Endothelial cell of umbilical vein (primary cell): Measurements from ENCODE around the gene SLC19A1. TPM values are rescaled to one million over a fixed set of nuclear protein-coding genes. Genes with fewer than 3 reads are reported as not detected.

Experiments
- BruUV-seq: library from RNA; stranded (reverse); fragments of 400-500 nt; replicated peaks from 2 replicates; lab custom pipeline; 2021; lab: Mats Ljungman, UMichigan
- CTCF ChIA-PET: fragments of 300-600, 350-600 bp; sonication (Branson Sonifier 250); formaldehyde crosslinking; loops from one replicate; lab custom pipeline; 2021; ENCODE audit warnings: antibody characterized with exemption, inconsistent platforms; lab: Charles Lee
- POLR2A ChIA-PET: fragments of 300-600, 350-600 bp; sonication (Branson Sonifier 250); formaldehyde crosslinking; loops from one replicate; lab custom pipeline; 2021; ENCODE audit warnings: antibody characterized with exemption, inconsistent platforms; lab: Charles Lee
- DNase-seq: peaks from one replicate; pipeline ENCODE4 v3.0.0-alpha.2; 2011; ENCODE audit warnings: low read depth, low spot score
- FAIRE-seq: peaks from 2 replicates; lab custom pipeline; 2011; peaks lifted over from hg19 to GRCh38; lab: Jason Lieb, UNC
- H2AFZ ChIP-seq: 2 replicates; pipeline ENCODE4 v1.6.0; 2012; ENCODE audit warnings: low read depth, low read length, control low read depth, inconsistent platforms
- H3K27ac ChIP-seq: 2 replicates; pipeline ENCODE4 v1.5.1; 2011; ENCODE audit warnings: low read depth, mild to moderate bottlenecking, control low read depth, low read length, moderate library complexity; ENCODE audit not compliant: insufficient read depth
- H3K27me3 ChIP-seq, 2 experiments: 2 replicates each; pipeline versions ENCODE4 v1.6.0 to v1.6.1; 2011; ENCODE audit warnings: low read length in 2 of 2, mixed read lengths in 1 of 2; ENCODE audit not compliant: control insufficient read depth in 2 of 2, insufficient read depth in 2 of 2
- H3K36me3 ChIP-seq, 2 experiments: 2 replicates in 1 of 2; 3 replicates in 1 of 2; pipeline ENCODE4 v1.5.1; 2011; ENCODE audit warnings: low read length in 2 of 2, mild to moderate bottlenecking in 1 of 2, moderate library complexity in 1 of 2; ENCODE audit not compliant: control insufficient read depth in 2 of 2, insufficient read depth in 2 of 2; ENCODE audit errors: extremely low read depth in 1 of 2
- H3K4me1 ChIP-seq: 3 replicates; pipeline ENCODE4 v1.5.1; 2011; ENCODE audit warnings: mild to moderate bottlenecking, low read length; ENCODE audit not compliant: control insufficient read depth, insufficient read depth; ENCODE audit errors: extremely low read depth
- H3K4me2 ChIP-seq: 2 replicates; pipeline ENCODE4 v1.6.1; 2011; ENCODE audit warnings: low read length, control low read depth, mixed read lengths; ENCODE audit not compliant: insufficient read depth
- H3K4me3 ChIP-seq, 3 experiments: fragments of 200-600 bp in 1 of 3; sonication (generic), shearing (Covaris generic) in 1 of 3; replicated peaks in 1 of 3; 2 replicates each; pipeline ENCODE4 v1.5.1; 2011 to 2016; ENCODE audit warnings: control low read depth in 3 of 3, low read length in 3 of 3, mild to moderate bottlenecking in 2 of 3, inconsistent platforms in 1 of 3, low read depth in 1 of 3, moderate library complexity in 1 of 3; ENCODE audit not compliant: insufficient read depth in 1 of 3
- H3K79me2 ChIP-seq: 2 replicates; pipeline ENCODE4 v1.6.0; 2012; ENCODE audit warnings: low read length, inconsistent platforms; ENCODE audit not compliant: control insufficient read depth, insufficient read depth
- H3K9ac ChIP-seq: replicated peaks from 2 replicates; pipeline ENCODE3; 2011; ENCODE audit warnings: low read length, control low read depth; ENCODE audit not compliant: insufficient read depth; ENCODE audit errors: extremely low read depth
- H3K9me1 ChIP-seq: replicated peaks from 3 replicates; pipeline ENCODE4 v1.6.0; 2011; ENCODE audit warnings: mild to moderate bottlenecking, low read length; ENCODE audit not compliant: control insufficient read depth, insufficient read depth; ENCODE audit errors: extremely low read depth
- H3K9me3 ChIP-seq: replicated peaks from 2 replicates; pipeline ENCODE4 v1.5.1; 2012; ENCODE audit warnings: low read length, inconsistent platforms; ENCODE audit not compliant: control insufficient read depth, insufficient read depth
- H4K20me1 ChIP-seq: replicated peaks from 2 replicates; pipeline ENCODE3; 2011; ENCODE audit warnings: mild to moderate bottlenecking, low read length; ENCODE audit not compliant: control insufficient read depth, insufficient read depth; ENCODE audit errors: extremely low read depth
- CTCF ChIP-seq, 2 donors: IDR thresholded peaks; 1 replicate in 1 of 2; 2 replicates in 1 of 2; pipeline ENCODE4 v1.5.1; 2011; ENCODE audit warnings: low read length in 2 of 2, mild to moderate bottlenecking in 2 of 2, moderate library complexity in 2 of 2, control low read depth in 1 of 2, inconsistent platforms in 1 of 2, low read depth in 1 of 2; ENCODE audit not compliant: insufficient read depth in 1 of 2; ENCODE audit errors: extremely low read depth in 1 of 2
- EZH2 ChIP-seq: IDR thresholded peaks from 2 replicates; pipeline ENCODE4 v1.6.1; 2012; ENCODE audit warnings: borderline replicate concordance, low read depth, mild to moderate bottlenecking, moderate library complexity, low read length, inconsistent platforms; ENCODE audit not compliant: severe bottlenecking
- FOS ChIP-seq: IDR thresholded peaks from 2 replicates; pipeline ENCODE4 v1.6.1; 2011; ENCODE audit warnings: mild to moderate bottlenecking, low read length, moderate library complexity, borderline replicate concordance; ENCODE audit not compliant: insufficient read depth
- GATA2 ChIP-seq: IDR thresholded peaks from 2 replicates; pipeline ENCODE4 v1.7.0; 2011; ENCODE audit warnings: low read depth, mild to moderate bottlenecking, moderate library complexity, mixed read lengths, low read length; ENCODE audit not compliant: insufficient read length, insufficient read depth
- JUN ChIP-seq: IDR thresholded peaks from 2 replicates; pipeline ENCODE4 v1.6.1; 2011; ENCODE audit warnings: borderline replicate concordance, low read depth; ENCODE audit not compliant: insufficient read length, insufficient read depth
- MAX ChIP-seq: IDR thresholded peaks from 2 replicates; pipeline ENCODE4 v1.6.1; 2011; ENCODE audit not compliant: insufficient read depth, insufficient read length
- MYC ChIP-seq: IDR thresholded peaks from one replicate; pipeline ENCODE4 v1.6.1; 2011; ENCODE audit warnings: mild to moderate bottlenecking, low read depth, low read length
- POLR2A ChIP-seq: IDR thresholded peaks from 2 replicates; pipeline ENCODE4 v1.6.1; 2012; ENCODE audit warnings: low read depth, mild to moderate bottlenecking, control low read depth, low read length
- POLR2AphosphoS5 ChIP-seq: IDR thresholded peaks from 2 replicates; pipeline ENCODE4 v1.6.1; 2012; ENCODE audit warnings: low read depth, mild to moderate bottlenecking, control low read depth, low read length, moderate library complexity; ENCODE audit not compliant: insufficient read depth
- dilution Hi-C: fragments of 300-500 bp; cut with MboI; formaldehyde crosslinking; loops from one replicate; pipeline ENCODE4 v1.15.0; 2019; ENCODE audit warnings: low sequenced_read_pairs; ENCODE audit not compliant: extremely low pct_ligation_motif_present
- intact Hi-C: fragments of 100-400 bp; cut with micrococcal nuclease; formaldehyde crosslinking; loops from one replicate; pipeline ENCODE4 v1.10.0; 2022
- polyA plus RNA-seq, 4 experiments: library from polyadenylated mRNA; depleted of rRNA in 3 of 4; stranded (reverse) in 3 of 4; unstranded in 1 of 4; fragments of >200 nt; gene quantifications; 2 replicates each; pipeline versions ENCODE4 v1.2.1 to v1.2.3, GENCODE V29; 2011 to 2012; ENCODE audit warnings: missing spikeins in 1 of 4
- total RNA-seq: library from RNA; stranded (reverse); gene quantifications from 2 replicates; pipeline ENCODE4 v1.2.3, GENCODE V29; 2021

Gene SLC19A1
- total and polyA plus RNA-seq, 2 donors (not counting 3 experiments of a cell fraction or from before 2014, with no cell fraction given), result 36.3 to 54.6 TPM

- no peak overlapping the region for H3K4me2 ChIP-seq
- FAIRE-seq, result no peak
- no peak overlapping the region for H3K27ac ChIP-seq
- dilution Hi-C loops, result no loop called here
- no peak for TF ChIP-seq GATA2
- TF ChIP-seq MAX, result no peak
- no peak for TF ChIP-seq EZH2
- TF ChIP-seq FOS, result no peak
- no peaks in the 10 kb centered on the region for H3K36me3 ChIP-seq
- no peaks in the 10 kb centered on the region for H4K20me1 ChIP-seq
- H3K4me1 ChIP-seq, result no peaks in the 10 kb centered on the region
- H3K27me3 ChIP-seq, result peaks cover 0 to 2% of the 10 kb centered on the region in 2 experiments
- CTCF ChIA-PET, result no interaction called here
- intact Hi-C loops, result no loop called here
- no peak for DNase-seq
- H2AFZ ChIP-seq, result no peak overlapping the region
- H3K9me1 ChIP-seq, result no peaks in the 10 kb centered on the region
- H3K4me3 ChIP-seq, result no peak overlapping the region
- H3K9ac ChIP-seq, result no peak overlapping the region
- no peaks in the 10 kb centered on the region for H3K79me2 ChIP-seq
- BruUV-seq, result no TSS peak
- no peaks in the 10 kb centered on the region for H3K9me3 ChIP-seq
- POLR2A ChIA-PET, result no interaction called here
These were observed 31.9 kb upstream of the SLC19A1 start for GRCh38 chr21:45574081-45574501.

GRCh38 chr21:45573452-45574035 lies 31.3 kb upstream of the SLC19A1 start:
- POLR2A ChIA-PET, result no interaction called here
- no peaks in the 10 kb centered on the region for H3K9me3 ChIP-seq
- H3K9me1 ChIP-seq, result no peaks in the 10 kb centered on the region
- no peaks in the 10 kb centered on the region for H3K79me2 ChIP-seq
- no peaks in the 10 kb centered on the region for H3K4me1 ChIP-seq
- no peak for TF ChIP-seq JUN
- no peak for TF ChIP-seq MYC
- TF ChIP-seq FOS, result no peak
- TF ChIP-seq MAX, result no peak
- no peak for TF ChIP-seq EZH2
- TF ChIP-seq GATA2, result no peak
- no peak for TF ChIP-seq POLR2A
- no peak for TF ChIP-seq POLR2AphosphoS5
- TF ChIP-seq CTCF (IDR thresholded peaks at IDR 0.05; ENCODE audit: extremely low read depth in 1 of 2, insufficient read depth in 1 of 2, low read depth in 1 of 2, low read length in 2 of 2), result no peak
- H3K9ac ChIP-seq, result no peak overlapping the region
- DNase-seq, result peak; percentile 14
- H3K36me3 ChIP-seq, result no peaks in the 10 kb centered on the region
- intact Hi-C loops (no loop called here), dilution Hi-C loops (no loop called here)
- H3K27ac ChIP-seq, result no peak overlapping the region
- no TSS peak for BruUV-seq
- CTCF ChIA-PET, result interaction anchor here (0.7 to 1.9 kb wide), 4 partner anchors 10 to 23 kb away, joined by 3 to 15 read pairs (median 4); no protein-coding TSS in a partner anchor
- H3K4me3 ChIP-seq, result no peak overlapping the region
- no peaks in the 10 kb centered on the region for H4K20me1 ChIP-seq
- no peak overlapping the region for H3K4me2 ChIP-seq
- H2AFZ ChIP-seq, result no peak overlapping the region
- FAIRE-seq, result no peak
- peaks cover 0 to 2% of the 10 kb centered on the region in 2 experiments for H3K27me3 ChIP-seq
